GM12801 (cell line): ENCODE measurements around the gene TMEM156.

Experiments
- CTCF ChIP-seq: IDR thresholded peaks from one replicate; pipeline ENCODE4 v1.5.1; 2011; ENCODE audit warnings: control low read depth; ENCODE audit not compliant: insufficient read length; ENCODE audit errors: extremely low read depth

TMEM156 gene

GRCh38 chr4:38958453-38959190 lies 73.6 kb downstream of the TMEM156 start:
- TF ChIP-seq CTCF: no peak

GRCh38 chr4:38957893-38958292 lies 74.3 kb downstream of the TMEM156 start:
- TF ChIP-seq CTCF: no peak

GRCh38 chr4:38957261-38957815 lies 74.9 kb downstream of the TMEM156 start:
- TF ChIP-seq CTCF: no peak

GRCh38 chr4:38955957-38956356 lies 76.3 kb downstream of the TMEM156 start:
- TF ChIP-seq CTCF: no peak

DNA sequence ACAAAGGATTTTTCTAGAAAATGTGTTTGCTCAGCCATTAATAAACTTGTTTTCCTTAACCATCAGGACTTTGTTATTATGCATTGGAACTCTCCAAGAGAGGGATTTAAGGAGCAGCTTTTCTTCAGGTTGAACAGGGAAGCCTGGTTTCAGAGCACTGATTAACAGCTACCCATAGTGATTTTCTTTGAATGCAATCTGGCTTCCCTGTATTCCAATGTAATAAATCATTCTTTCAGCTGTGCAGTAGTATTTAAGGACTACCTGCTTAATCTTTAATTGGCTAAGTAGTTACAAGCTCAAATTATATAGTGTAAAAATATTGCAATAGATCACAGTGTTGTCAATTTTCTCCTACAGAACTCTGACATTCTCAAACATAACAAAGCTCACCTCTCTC lies 77.5 kb downstream of the TMEM156 start:
- no peak for TF ChIP-seq CTCF

DNA sequence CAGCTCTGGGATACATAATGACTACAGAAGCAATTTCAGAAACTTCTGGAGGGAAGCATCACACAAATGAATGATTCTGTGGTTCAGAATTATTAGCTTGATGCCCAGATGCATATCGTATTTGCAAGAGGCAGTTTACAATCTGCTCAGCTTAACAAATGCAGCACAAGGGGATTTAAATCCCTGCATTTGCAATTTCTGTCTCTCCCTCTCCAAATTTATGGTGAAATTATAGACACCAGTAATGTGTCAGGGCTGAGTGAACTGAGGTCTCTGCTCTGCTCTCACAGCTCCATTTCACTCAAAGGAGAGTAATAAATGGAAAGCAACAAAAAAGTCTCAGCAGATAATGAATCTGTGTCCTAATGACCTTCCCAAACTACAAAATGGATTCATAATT lies 80.2 kb downstream of the TMEM156 start:
- no peak for TF ChIP-seq CTCF

DNA sequence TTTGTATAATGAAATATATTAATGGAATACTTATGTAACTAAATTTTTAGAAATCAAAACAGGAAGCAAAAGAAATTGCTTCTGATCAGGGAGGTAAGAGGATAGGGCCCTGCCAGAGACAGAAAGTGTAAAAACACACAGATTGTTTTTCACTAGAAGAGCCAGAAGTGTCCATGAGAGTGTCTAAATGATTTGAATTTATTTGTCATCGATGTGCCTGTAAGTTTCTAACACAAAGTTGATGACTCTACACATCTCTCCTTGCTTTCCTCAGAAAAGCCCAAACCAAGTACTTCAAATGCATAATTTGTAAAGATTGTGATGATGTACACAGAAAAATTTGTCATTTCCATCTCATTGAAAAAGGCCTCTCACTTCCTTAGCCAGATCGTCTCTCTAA lies 80.6 kb downstream of the TMEM156 start:
- no peak for TF ChIP-seq CTCF
